Small intestine (tissue), 7 donors: Measurements from ENCODE around the gene CUL3. TPM values are rescaled to one million over a fixed set of nuclear protein-coding genes. Genes with fewer than 3 reads are reported as not detected.
"Not testable (repeated sequence)": the region's sequence is repeated elsewhere in the genome, so short reads cannot be mapped to it uniquely, and the experiment has no call there.

Source experiments
- DNase-seq, 2 donors: peaks; one replicate each; pipeline versions ENCODE4 v3.0.0 to v3.0.0-alpha.2; 2013
- FAIRE-seq: peaks from 2 replicates; lab custom pipeline; 2012; peaks lifted over from hg19 to GRCh38; lab: Jason Lieb, UNC
- H3K27ac ChIP-seq, 3 donors: one replicate each; pipeline ENCODE4 v1.5.1; 2013; ENCODE audit warnings: low read length in 2 of 3, mild to moderate bottlenecking in 2 of 3, control low read depth in 1 of 3, inconsistent platforms in 1 of 3, low read depth in 1 of 3, moderate library complexity in 1 of 3
- H3K27me3 ChIP-seq, 3 donors: one replicate each; pipeline ENCODE4 v1.6.1; 2013; ENCODE audit warnings: low read length in 3 of 3, inconsistent platforms in 1 of 3; ENCODE audit not compliant: control insufficient read depth in 3 of 3, insufficient read depth in 3 of 3
- H3K36me3 ChIP-seq, 3 donors: one replicate each; pipeline ENCODE4 v1.6.1; 2013; ENCODE audit warnings: low read length in 3 of 3, inconsistent platforms in 1 of 3, low read depth in 1 of 3, mild to moderate bottlenecking in 1 of 3, moderate library complexity in 1 of 3; ENCODE audit not compliant: control insufficient read depth in 3 of 3, insufficient read depth in 2 of 3
- H3K4me1 ChIP-seq, 3 donors: one replicate each; pipeline ENCODE4 v1.6.1; 2013; ENCODE audit warnings: low read length in 2 of 3, inconsistent platforms in 1 of 3, low read depth in 1 of 3, mild to moderate bottlenecking in 1 of 3, moderate library complexity in 1 of 3; ENCODE audit not compliant: control insufficient read depth in 3 of 3, insufficient read depth in 2 of 3
- H3K4me3 ChIP-seq, 3 donors: one replicate each; pipeline ENCODE4 v1.5.1; 2013; ENCODE audit warnings: low read length in 3 of 3, control low read depth in 1 of 3, inconsistent platforms in 1 of 3, low read depth in 1 of 3, mild to moderate bottlenecking in 1 of 3, moderate library complexity in 1 of 3
- H3K9me3 ChIP-seq, 2 donors: one replicate each; pipeline ENCODE4 v1.6.1; 2013; ENCODE audit warnings: low read depth in 1 of 2, low read length in 1 of 2; ENCODE audit not compliant: control insufficient read depth in 2 of 2, insufficient read depth in 1 of 2
- WGBS, 3 donors: extraction: QIAGEN DNeasy Blood & Tissue Kit; methylation state at CpG; one replicate each; pipeline ENCODE4 v1.1.7; 2013; 5-methylcytosine and 5-hydroxymethylcytosine counted together
- polyA plus RNA-seq, 4 donors: library from polyadenylated mRNA; stranded (reverse) in 3 of 4; unstranded in 1 of 4; fragments of 200-250 nt in 3 of 4; fragments of 120-200 nt in 1 of 4; gene quantifications; one replicate each; pipeline versions ENCODE4 v1.2.1 to v1.2.3, GENCODE V29; 2013
- donor health status: healthy with polysubstance abuse.
- donor health status: control.
- donor health status: control.
- donor health status: Bipolar disorder and iron deficiency.
- donor health status: healthy.

CUL3 gene
- polyA plus RNA-seq, 4 donors = 56.7 to 102 (median 77.6) TPM

GRCh38 chr2:224591220-224591619 lies 6.1 kb upstream of the CUL3 start:
- DNase-seq = no peak
- no peak overlapping the region for H3K4me3 ChIP-seq
- no peaks in the 10 kb centered on the region for H3K27me3 ChIP-seq
- FAIRE-seq = no peak
- H3K9me3 ChIP-seq = no peaks in the 10 kb centered on the region
- H3K4me1 ChIP-seq = no peaks in the 10 kb centered on the region
- 39 to 78% (median 53%) methylated on average over 2 of the region's 2 CpGs for WGBS, 3 donors
- no peak overlapping the region for H3K27ac ChIP-seq
- no peaks in the 10 kb centered on the region for H3K36me3 ChIP-seq

DNA sequence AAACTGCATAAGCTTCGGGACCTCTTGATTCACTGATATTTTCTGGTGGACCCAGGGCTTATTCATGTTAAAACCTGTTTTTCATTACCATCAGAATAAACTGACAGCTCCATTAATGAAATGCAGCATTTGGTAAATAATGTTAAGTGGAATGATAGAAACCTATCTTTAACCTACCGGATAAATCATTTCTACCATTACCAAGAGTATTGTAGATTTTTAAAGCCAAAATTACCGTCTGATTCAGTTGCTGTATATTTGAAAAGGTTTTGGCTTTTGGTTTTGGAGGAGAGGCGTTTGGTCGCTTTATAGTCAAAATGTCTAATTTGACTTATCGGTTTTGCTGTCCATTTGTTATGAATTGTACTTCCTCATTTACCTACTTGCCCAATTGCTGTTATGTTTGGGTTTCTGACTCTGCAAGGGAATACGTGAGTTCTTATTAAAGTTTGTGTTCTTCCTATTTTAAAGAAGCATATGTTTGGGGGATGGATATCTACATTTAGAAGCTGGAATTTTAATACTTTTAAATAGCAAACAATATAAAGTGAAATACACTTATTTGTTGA lies 1.0 kb upstream of the CUL3 start:
- peak overlapping the region in 2 of 3 donors; percentile 76 to 84 for H3K27ac ChIP-seq
- H3K36me3 ChIP-seq = peaks cover 0 to 13% (median 0%) of the 10 kb centered on the region in 3 donors
- H3K27me3 ChIP-seq = no peaks in the 10 kb centered on the region
- WGBS, 3 donors = 2 to 8% (median 5%) methylated on average over 7 of the region's 7 CpGs
- no peaks in the 10 kb centered on the region for H3K9me3 ChIP-seq
- DNase-seq (peak in 1 of 2 donors; percentile 20), FAIRE-seq (no peak)
- H3K4me1 ChIP-seq = peaks cover 0 to 9% (median 7%) of the 10 kb centered on the region in 3 donors
- peak overlapping the region; percentile 48 to 99 (median 76) for H3K4me3 ChIP-seq

DNA sequence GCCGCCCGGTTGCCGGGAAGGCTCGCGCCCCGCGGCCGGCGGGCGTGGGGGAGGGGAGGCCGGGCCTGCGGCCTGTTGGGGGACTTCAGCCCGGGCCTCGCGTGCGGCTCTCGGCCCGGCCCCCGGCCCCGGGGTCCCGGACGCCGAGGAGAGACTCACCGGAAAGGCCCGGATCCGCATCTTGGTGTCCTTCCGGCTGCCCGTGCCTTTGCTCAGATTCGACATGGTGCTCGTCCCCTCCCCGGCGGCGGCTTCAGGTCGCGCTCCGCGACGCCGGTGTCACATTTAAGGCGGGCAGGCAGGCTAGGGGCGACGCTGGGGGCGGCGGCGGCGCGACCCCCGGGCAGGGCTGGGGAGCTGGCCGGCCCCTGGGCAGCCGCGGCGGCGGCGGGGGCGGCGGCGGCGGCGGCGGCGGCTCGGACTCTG lies 365 bp downstream of the CUL3 start:
- Histone ChIP-seq H3K27ac (peak overlapping the region; percentile 89 to 97 (median 91)), H3K36me3 (peaks cover 0 to 20% (median 0%) of the 10 kb centered on the region in 3 donors), H3K4me3 (peak overlapping the region; percentile 61 to 99 (median 99)), H3K27me3 (no peaks in the 10 kb centered on the region), H3K4me1 (peaks cover under 1 to 12% (median 7%) of the 10 kb centered on the region in 3 donors), H3K9me3 (no peaks in the 10 kb centered on the region)
- FAIRE-seq (no peak), DNase-seq (peak; percentile 42 to 79)
- WGBS, 3 donors = 0 to 1% (median 0%) methylated on average over 21 to 62 of the region's 62 CpGs

GRCh38 chr2:224584111-224584784 lies 915 bp downstream of the CUL3 start:
- peaks cover 4 to 15% (median 7%) of the 10 kb centered on the region in 3 donors for H3K4me1 ChIP-seq
- no peaks in the 10 kb centered on the region for H3K9me3 ChIP-seq
- H3K36me3 ChIP-seq = peaks cover 0 to 20% (median 0%) of the 10 kb centered on the region in 3 donors
- FAIRE-seq (no peak), DNase-seq (peak; percentile 24 to 65)
- peak overlapping the region; percentile 30 to 97 (median 53) for H3K27ac ChIP-seq
- H3K4me3 ChIP-seq = peak overlapping the region; percentile 76 to 99 (median 99)
- 1% methylated on average over 31 to 50 of the region's 50 CpGs for WGBS, 3 donors
- no peaks in the 10 kb centered on the region for H3K27me3 ChIP-seq

- not testable (repeated sequence) for H3K27ac ChIP-seq, H3K9me3 ChIP-seq, FAIRE-seq, H3K27me3 ChIP-seq, DNase-seq
- WGBS, 3 donors = 91 to 97% (median 94%) methylated on average over 14 of the region's 14 CpGs
- Histone ChIP-seq H3K4me3 (peak overlapping the region in 2 of 3 donors; percentile 14 to 76), H3K36me3 (peaks cover 0 to 20% (median 0%) of the 10 kb centered on the region in 3 donors), H3K4me1 (peaks cover 4 to 15% (median 7%) of the 10 kb centered on the region in 3 donors)
These were observed 2.1 kb downstream of the CUL3 start for GRCh38 chr2:224583033-224583432.

- no peak overlapping the region for H3K4me3 ChIP-seq
- no peaks in the 10 kb centered on the region for H3K9me3 ChIP-seq
- no peaks in the 10 kb centered on the region for H3K27me3 ChIP-seq
- no peak for FAIRE-seq
- H3K36me3 ChIP-seq = peaks cover 0 to 20% (median 0%) of the 10 kb centered on the region in 3 donors
- peaks cover 5 to 29% (median 16%) of the 10 kb centered on the region in 3 donors for H3K4me1 ChIP-seq
- 91 to 92% (median 92%) methylated on average over 12 of the region's 12 CpGs for WGBS, 3 donors
- DNase-seq = no peak
- no peak overlapping the region for H3K27ac ChIP-seq
These were observed 4.9 kb downstream of the CUL3 start for GRCh38 chr2:224580248-224580647.

DNA sequence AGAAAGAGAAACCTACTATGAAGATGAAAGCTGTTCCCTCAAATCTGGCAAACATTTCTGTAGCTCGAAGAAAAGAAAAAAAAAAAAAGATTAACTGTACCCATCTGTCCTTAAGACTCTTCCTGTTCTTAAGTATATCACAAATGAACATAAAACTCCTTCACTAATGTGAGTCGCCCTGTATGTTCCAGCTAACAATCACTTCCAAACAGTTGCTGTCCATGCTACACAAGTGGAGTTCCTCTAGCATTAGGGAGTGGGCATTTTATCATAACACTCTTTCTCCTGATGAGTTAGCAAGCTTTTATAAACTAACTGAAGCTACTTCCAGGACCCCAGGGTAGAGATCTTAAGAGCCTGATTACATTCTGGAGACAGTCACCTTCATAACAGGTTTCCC lies 5.8 kb downstream of the CUL3 start:
- 12 to 17% (median 14%) methylated on average over 2 of the region's 2 CpGs for WGBS, 3 donors
- FAIRE-seq = no peak
- peaks cover 6 to 34% (median 21%) of the 10 kb centered on the region in 3 donors for H3K4me1 ChIP-seq
- H3K36me3 ChIP-seq = peaks cover 0 to 20% (median 0%) of the 10 kb centered on the region in 3 donors
- DNase-seq = no peak
- no peak overlapping the region for H3K27ac ChIP-seq
- no peaks in the 10 kb centered on the region for H3K27me3 ChIP-seq
- H3K4me3 ChIP-seq = no peak overlapping the region
- H3K9me3 ChIP-seq = no peaks in the 10 kb centered on the region

DNA sequence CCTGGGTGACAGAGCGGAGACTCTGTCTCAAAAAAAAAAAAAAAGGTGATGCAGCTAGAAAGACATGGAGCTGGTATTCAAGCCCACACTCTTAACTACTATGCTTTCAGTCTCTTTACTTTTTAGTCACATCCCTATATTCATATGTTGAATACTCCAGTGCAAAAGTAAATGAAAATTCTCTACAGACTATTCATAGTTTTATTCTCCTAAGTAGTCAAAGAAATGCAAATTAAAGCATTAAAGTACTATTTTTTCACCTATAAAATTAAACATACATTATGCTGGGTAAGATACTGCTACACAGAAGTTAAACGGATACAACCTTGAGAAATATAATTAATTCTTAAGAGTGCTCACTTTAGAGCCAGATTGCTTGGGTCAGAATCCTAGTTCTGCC lies 7.6 kb downstream of the CUL3 start:
- Histone ChIP-seq H3K4me1 (peaks cover 6 to 31% (median 14%) of the 10 kb centered on the region in 3 donors), H3K9me3 (no peaks in the 10 kb centered on the region), H3K27ac (no peak overlapping the region), H3K4me3 (no peak overlapping the region), H3K27me3 (no peaks in the 10 kb centered on the region), H3K36me3 (peaks cover 0 to 17% (median 0%) of the 10 kb centered on the region in 3 donors)
- 75 to 91% (median 89%) methylated on average over 2 of the region's 2 CpGs for WGBS, 3 donors
- no peak for DNase-seq
- no peak for FAIRE-seq
